Measurements from ENCODE around the gene HS6ST2. TPM values are rescaled to one million over a fixed set of nuclear protein-coding genes. Genes with fewer than 3 reads are reported as not detected.
"Not testable (repeated sequence)": the region's sequence is repeated elsewhere in the genome, so short reads cannot be mapped to it uniquely, and the experiment has no call there.

The HS6ST2 gene
- total and polyA plus RNA-seq, 2 donors from 2014 or later, result 2.0 to 11.9 TPM

GRCh38 chrX:132984058-132984650 lies 25.7 kb upstream of the HS6ST2 start:
- intact Hi-C loops (cut with DNase I), result no loop called here
- Histone ChIP-seq H3K4me3 (ENCODE audit: low read length in 3 of 3) (no peak overlapping the region), H3K9me3 (ENCODE audit: control insufficient read depth in 2 of 3, insufficient read depth in 1 of 3, low read length in 3 of 3) (no peaks in the 10 kb centered on the region), H3K4me1 (ENCODE audit: control insufficient read depth in 2 of 3, insufficient read depth in 2 of 3, low read depth in 1 of 3, low read length in 3 of 3) (no peaks in the 10 kb centered on the region), H3K9ac (ENCODE audit: low read length in 3 of 3) (no peak overlapping the region), H3K36me3 (ENCODE audit: control insufficient read depth in 2 of 3, insufficient read depth in 3 of 3, low read length in 3 of 3) (no peaks in the 10 kb centered on the region), H3K27ac (ENCODE audit: low read depth in 2 of 2, low read length in 2 of 2) (no peak overlapping the region), H3K27me3 (ENCODE audit: control insufficient read depth, insufficient read depth, low read length) (peaks cover 2% of the 10 kb centered on the region)
- no peak for DNase-seq
- TF ChIP-seq CTCF (IDR thresholded peaks at IDR 0.05; ENCODE audit: borderline replicate concordance, extremely low read depth, insufficient read depth), result no peak
- FAIRE-seq, result peak; percentile 47

GRCh38 chrX:132983496-132983895 lies 25.1 kb upstream of the HS6ST2 start:
- Histone ChIP-seq H3K27ac (ENCODE audit: low read depth in 2 of 2, low read length in 2 of 2) (no peak overlapping the region), H3K4me3 (ENCODE audit: low read length in 3 of 3) (no peak overlapping the region), H3K9me3 (ENCODE audit: control insufficient read depth in 2 of 3, insufficient read depth in 1 of 3, low read length in 3 of 3) (no peaks in the 10 kb centered on the region), H3K9ac (ENCODE audit: low read length in 3 of 3) (no peak overlapping the region), H3K4me1 (ENCODE audit: control insufficient read depth in 2 of 3, insufficient read depth in 2 of 3, low read depth in 1 of 3, low read length in 3 of 3) (no peaks in the 10 kb centered on the region), H3K36me3 (ENCODE audit: control insufficient read depth in 2 of 3, insufficient read depth in 3 of 3, low read length in 3 of 3) (no peaks in the 10 kb centered on the region), H3K27me3 (ENCODE audit: control insufficient read depth, insufficient read depth, low read length) (peaks cover 2% of the 10 kb centered on the region)
- TF ChIP-seq CTCF (IDR thresholded peaks at IDR 0.05; ENCODE audit: borderline replicate concordance, extremely low read depth, insufficient read depth), result no peak
- no peak for FAIRE-seq
- no peak for DNase-seq
- intact Hi-C loops (cut with DNase I), result no loop called here

GRCh38 chrX:132980035-132980434 lies 21.6 kb upstream of the HS6ST2 start:
- H3K4me3 ChIP-seq (ENCODE audit: low read length in 3 of 3); H3K9me3 ChIP-seq (ENCODE audit: control insufficient read depth in 2 of 3, insufficient read depth in 1 of 3, low read length in 3 of 3); H3K9ac ChIP-seq (ENCODE audit: low read length in 3 of 3); FAIRE-seq; H3K4me1 ChIP-seq (ENCODE audit: control insufficient read depth in 2 of 3, insufficient read depth in 2 of 3, low read depth in 1 of 3, low read length in 3 of 3); H3K27ac ChIP-seq (ENCODE audit: low read depth in 2 of 2, low read length in 2 of 2); DNase-seq; H3K27me3 ChIP-seq (ENCODE audit: control insufficient read depth, insufficient read depth, low read length); intact Hi-C loops (cut with DNase I); H3K36me3 ChIP-seq (ENCODE audit: control insufficient read depth in 2 of 3, insufficient read depth in 3 of 3, low read length in 3 of 3): not testable (repeated sequence)

- H3K4me3 ChIP-seq (ENCODE audit: low read length in 3 of 3), result no peak overlapping the region
- no peaks in the 10 kb centered on the region for H3K9me3 ChIP-seq (ENCODE audit: control insufficient read depth in 2 of 3, insufficient read depth in 1 of 3, low read length in 3 of 3)
- DNase-seq (peak in 1 of 5 donors; percentile 10), FAIRE-seq (no peak)
- no peak overlapping the region for H3K9ac ChIP-seq (ENCODE audit: low read length in 3 of 3)
- TF ChIP-seq CTCF (IDR thresholded peaks at IDR 0.05; ENCODE audit: borderline replicate concordance, extremely low read depth, insufficient read depth), result no peak
- H3K4me1 ChIP-seq (ENCODE audit: control insufficient read depth in 2 of 3, insufficient read depth in 2 of 3, low read depth in 1 of 3, low read length in 3 of 3), result no peaks in the 10 kb centered on the region
- intact Hi-C loops (cut with DNase I), result no loop called here
- no peak overlapping the region for H3K27ac ChIP-seq (ENCODE audit: low read depth in 2 of 2, low read length in 2 of 2)
- no peaks in the 10 kb centered on the region for H3K36me3 ChIP-seq (ENCODE audit: control insufficient read depth in 2 of 3, insufficient read depth in 3 of 3, low read length in 3 of 3)
- peaks cover 8% of the 10 kb centered on the region for H3K27me3 ChIP-seq (ENCODE audit: control insufficient read depth, insufficient read depth, low read length)
Observed at GRCh38 chrX:132968296-132968949, 10.0 kb upstream of the HS6ST2 start.
